GM12864 (cell line): ENCODE data around the gene PTPRC.

Source experiments
- DNase-seq: peaks from one replicate; pipeline ENCODE4 v3.0.0-alpha.2; 2011; ENCODE audit warnings: low read depth
- H3K4me3 ChIP-seq: 2 replicates; pipeline ENCODE4 v1.5.1; 2011; ENCODE audit warnings: mild to moderate bottlenecking, low read depth, low read length, control low read depth
- CTCF ChIP-seq: IDR thresholded peaks from 2 replicates; pipeline ENCODE4 v1.5.1; 2011; ENCODE audit warnings: low read depth, mild to moderate bottlenecking, moderate library complexity, low read length, control low read depth, inconsistent platforms; ENCODE audit errors: missing control alignments

The PTPRC gene

GRCh38 chr1:198657550-198658064 lies 18.8 kb downstream of the PTPRC start:
- no peak for DNase-seq
- H3K4me3 ChIP-seq, result peak overlapping the region; percentile 11; the same call in 1 of the 2 replicates
- TF ChIP-seq CTCF, result no peak

- TF ChIP-seq CTCF, result no peak
- no peak for DNase-seq
- no peak overlapping the region for H3K4me3 ChIP-seq
Measured at GRCh38 chr1:198660341-198661261, 21.8 kb downstream of the PTPRC start.

- no peak for DNase-seq
- TF ChIP-seq CTCF, result no peak
- no peak overlapping the region for H3K4me3 ChIP-seq
Measured at GRCh38 chr1:198662821-198663220, 24.0 kb downstream of the PTPRC start.

GRCh38 chr1:198664068-198664788 lies 25.4 kb downstream of the PTPRC start:
- peak overlapping the region; percentile 46; the same call in 1 of the 2 replicates for H3K4me3 ChIP-seq
- TF ChIP-seq CTCF, result no peak
- DNase-seq, result no peak

GRCh38 chr1:198667186-198667585 lies 28.3 kb downstream of the PTPRC start:
- no peak overlapping the region for H3K4me3 ChIP-seq
- TF ChIP-seq CTCF, result no peak
- DNase-seq, result no peak

GRCh38 chr1:198667807-198668206 lies 29.0 kb downstream of the PTPRC start:
- no peak for DNase-seq
- H3K4me3 ChIP-seq, result no peak overlapping the region
- no peak for TF ChIP-seq CTCF
